HCT116 (cell line): Measurements from ENCODE around the gene FOXO3. TPM values are rescaled to one million over a fixed set of nuclear protein-coding genes. Genes with fewer than 3 reads are reported as not detected.
"Not testable (repeated sequence)": the region's sequence is repeated elsewhere in the genome, so short reads cannot be mapped to it uniquely, and the experiment has no call there.

Experiments used
- ATAC-seq: fragments of 200-7000 bp; cut with Tn5 transposase; 2 replicates; pipeline ENCODE4 v1.9.1; 2020; ENCODE audit warnings: mild to moderate bottlenecking, moderate library complexity
- BruUV-seq: library from RNA; stranded (reverse); fragments of 400-500 nt; replicated peaks from 2 replicates; lab custom pipeline; 2021; lab: Mats Ljungman, UMichigan
- CTCF ChIA-PET: fragments of 300-600 bp; sonication (Branson Sonifier 250); formaldehyde crosslinking; loops from one replicate; lab custom pipeline; 2021; ENCODE audit warnings: antibody characterized with exemption; lab: Charles Lee
- POLR2A ChIA-PET: fragments of 300-600, 350-600 bp; sonication (Branson Sonifier 250); formaldehyde crosslinking; loops from one replicate; lab custom pipeline; 2021; ENCODE audit warnings: antibody characterized with exemption; lab: Charles Lee
- RAD21 ChIA-PET, 2 experiments: fragments of 300-600 bp; sonication (Branson Sonifier 250); formaldehyde crosslinking; loops; one replicate each; lab custom pipeline; 2023; ENCODE audit warnings: low total read pairs in 2 of 2; ENCODE audit not compliant: uncharacterized antibody in 2 of 2, unreplicated experiment in 2 of 2, low non-redundant PET in 1 of 2; lab: Charles Lee
- DNase-seq: peaks from one replicate; pipeline ENCODE4 v3.0.0-alpha.2; 2010; ENCODE audit warnings: low read depth, low spot score
- H2AFZ ChIP-seq: fragments of 200-600 bp; shearing (Covaris generic), sonication (generic); 2 replicates; pipeline ENCODE4 v1.6.1; 2017; ENCODE audit warnings: low read depth, mixed run types, mixed read lengths, antibody characterized with exemption, low read length; ENCODE audit not compliant: poor library complexity, severe bottlenecking
- H3K27ac ChIP-seq: 2 replicates; pipeline ENCODE4 v1.5.1; 2012; ENCODE audit warnings: low read depth, low read length
- H3K27me3 ChIP-seq: fragments of 200-600 bp; sonication (generic); 2 replicates; pipeline ENCODE4 v1.6.1; 2016; ENCODE audit warnings: mixed run types, low read length, mixed read lengths; ENCODE audit not compliant: insufficient read depth
- H3K36me3 ChIP-seq, 2 experiments: fragments of 200-500 bp in 1 of 2; fragments of 200-600 bp in 1 of 2; sonication (Bioruptor generic) in 1 of 2; sonication (generic) in 1 of 2; 2 replicates each; pipeline versions ENCODE4 v1.5.1 to v1.6.1; 2014 to 2016; ENCODE audit warnings: low read length in 2 of 2, inconsistent platforms in 1 of 2, mixed read lengths in 1 of 2, mixed run types in 1 of 2; ENCODE audit not compliant: insufficient read depth in 2 of 2, control insufficient read depth in 1 of 2
- H3K4me1 ChIP-seq, 2 experiments: fragments of 200-600 bp in 1 of 2; sonication (generic) in 1 of 2; 2 replicates each; pipeline versions ENCODE4 v1.5.1 to v1.6.1; 2012 to 2017; ENCODE audit warnings: low read length in 2 of 2, inconsistent platforms in 1 of 2, mild to moderate bottlenecking in 1 of 2, mixed read lengths in 1 of 2, mixed run types in 1 of 2, moderate library complexity in 1 of 2; ENCODE audit not compliant: insufficient read depth in 2 of 2, control insufficient read depth in 1 of 2
- H3K4me2 ChIP-seq: fragments of 200-600 bp; sonication (generic); 2 replicates; pipeline ENCODE4 v1.6.1; 2017; ENCODE audit warnings: mixed run types, low read length, mixed read lengths
- H3K4me3 ChIP-seq, 2 experiments: fragments of 200-600 bp in 1 of 2; sonication (generic) in 1 of 2; replicated peaks in 1 of 2; 2 replicates each; pipeline ENCODE4 v1.5.1; 2011 to 2016; ENCODE audit warnings: low read length in 2 of 2, control low read depth in 1 of 2, low read depth in 1 of 2, mild to moderate bottlenecking in 1 of 2, mixed read lengths in 1 of 2, mixed run types in 1 of 2
- H3K79me2 ChIP-seq: fragments of 200-600 bp; sonication (generic); 2 replicates; pipeline ENCODE4 v1.6.1; 2017; ENCODE audit warnings: mild to moderate bottlenecking, mixed run types, low read length, moderate library complexity, mixed read lengths; ENCODE audit not compliant: insufficient read depth
- H3K9ac ChIP-seq: fragments of 200-600 bp; sonication (generic); 2 replicates; pipeline ENCODE4 v1.6.1; 2016; ENCODE audit warnings: low read length, mixed read lengths
- H3K9me2 ChIP-seq: fragments of 200-600 bp; sonication (generic), shearing (Covaris generic); 2 replicates; pipeline ENCODE4 v1.6.1; 2017; ENCODE audit warnings: mixed run types, mild to moderate bottlenecking, moderate library complexity; ENCODE audit not compliant: insufficient read depth
- H3K9me3 ChIP-seq, 2 experiments: fragments of 200-500 bp in 1 of 2; fragments of 200-600 bp in 1 of 2; sonication (Bioruptor generic) in 1 of 2; sonication (generic) in 1 of 2; 2 replicates each; pipeline ENCODE4 v1.6.1; 2014 to 2017; ENCODE audit warnings: low read length in 2 of 2, mixed read lengths in 2 of 2, inconsistent platforms in 1 of 2, low read depth in 1 of 2, mild to moderate bottlenecking in 1 of 2, mixed run types in 1 of 2, moderate library complexity in 1 of 2; ENCODE audit not compliant: control insufficient read depth in 1 of 2, insufficient read depth in 1 of 2
- H4K20me1 ChIP-seq: fragments of 200-600 bp; sonication (generic), shearing (Covaris generic); 2 replicates; pipeline ENCODE4 v1.6.1; 2017; ENCODE audit warnings: mixed run types, mild to moderate bottlenecking, moderate library complexity; ENCODE audit not compliant: insufficient read depth
- ATF3 ChIP-seq: IDR thresholded peaks from 2 replicates; pipeline ENCODE4 v1.6.1; 2012
- EGR1 ChIP-seq: IDR thresholded peaks from 2 replicates; pipeline ENCODE4 v1.6.1; 2012; ENCODE audit warnings: low read depth
- JUND ChIP-seq: IDR thresholded peaks from 2 replicates; pipeline ENCODE4 v1.6.1; 2012
- ZFX ChIP-seq: fragments of 450-650 bp; IDR thresholded peaks from 2 replicates; pipeline ENCODE4 v1.6.1; 2017
- intact Hi-C: fragments of 100-400 bp; cut with micrococcal nuclease; formaldehyde crosslinking; loops from 2 replicates; pipeline ENCODE4 v1.10.0; 2022
- total RNA-seq: library from RNA; stranded (reverse); gene quantifications from one replicate; pipeline ENCODE4 v1.2.1, GENCODE V29; 2021; ENCODE audit not compliant: unreplicated experiment

The FOXO3 gene
- total RNA-seq, 1 experiment from 2014 or later = 40.0 TPM

- ChIA-PET CTCF (interaction anchor here (0.8 to 1.5 kb wide), 4 partner anchors 61 to 535 kb away, joined by 3 read pairs; partner anchors contain the start of genes CEP57L1 and SESN1), POLR2A (interaction anchor here (0.8 to 1.6 kb wide), 8 partner anchors 60 to 535 kb away, joined by 3 to 5 read pairs (median 4); partner anchors contain the start of genes ARMC2, CEP57L1 and SESN1), RAD21 (interaction anchor here in 1 of 2 experiments (0.6 kb wide), 2 partner anchors 28 to 107 kb away, joined by 3 to 4 read pairs; no protein-coding TSS in a partner anchor)
- no peaks in the 10 kb centered on the region for H3K36me3 ChIP-seq
- peak; percentile 2 for ATAC-seq
- TF ChIP-seq EGR1 = no peak
- TF ChIP-seq JUND = no peak
- no peak for TF ChIP-seq ATF3
- TF ChIP-seq ZFX = no peak
- TSS peak; percentile 95 for BruUV-seq
- no peak overlapping the region for H2AFZ ChIP-seq
- no peak for DNase-seq
- H3K9ac ChIP-seq = peak overlapping the region; percentile 77
- H3K4me2 ChIP-seq = peak overlapping the region; percentile 92
- no peaks in the 10 kb centered on the region for H3K27me3 ChIP-seq
- intact Hi-C loops = loop anchor here (1.0 to 5.0 kb wide), 5 partner anchors 112 to 822 kb away; partner anchors contain the start of gene CD164
- peaks cover 2% of the 10 kb centered on the region; the same call in 1 of the 2 replicates for H4K20me1 ChIP-seq
- no peaks in the 10 kb centered on the region for H3K9me3 ChIP-seq
- H3K4me3 ChIP-seq = peak overlapping the region; percentile 86
- H3K9me2 ChIP-seq = no peaks in the 10 kb centered on the region
- peak overlapping the region; percentile 84 for H3K27ac ChIP-seq
- H3K79me2 ChIP-seq = peaks cover 34% of the 10 kb centered on the region
- H3K4me1 ChIP-seq = peaks cover 35 to 54% of the 10 kb centered on the region in 2 experiments
These were observed 744 bp upstream of the FOXO3 start for GRCh38 chr6:108559884-108560462.

GRCh38 chr6:108561309-108561647 is 561 bp downstream of the FOXO3 start:
- Histone ChIP-seq H3K4me3 (peak overlapping the region; percentile 52 to 86), H3K4me2 (peak overlapping the region; percentile 92), H3K79me2 (peaks cover 47% of the 10 kb centered on the region), H3K4me1 (peaks cover 48 to 62% of the 10 kb centered on the region in 2 experiments), H3K27ac (peak overlapping the region; percentile 45; the same call in 1 of the 2 replicates), H3K9ac (peak overlapping the region; percentile 77)
- POLR2A ChIA-PET, H3K9me2 ChIP-seq, ATAC-seq, H3K27me3 ChIP-seq, H4K20me1 ChIP-seq, CTCF ChIA-PET, BruUV-seq, H3K9me3 ChIP-seq, H3K36me3 ChIP-seq, RAD21 ChIA-PET, H2AFZ ChIP-seq, DNase-seq: not testable (repeated sequence)
- intact Hi-C loops = loop anchor here (5.0 kb wide), 2 partner anchors 111 to 821 kb away; partner anchors contain the start of gene CD164
